ENCODE results near the gene CRYM. TPM values are rescaled to one million over a fixed set of nuclear protein-coding genes. Genes with fewer than 3 reads are reported as not detected.

CRYM gene
- total RNA-seq, 1 experiment from 2014 or later, result 4.9 TPM

- ChIA-PET POLR2A (no interaction called here), CTCF (no interaction called here), RAD21 (ENCODE audit: low non-redundant PET in 1 of 2, low total read pairs in 2 of 2, uncharacterized antibody in 2 of 2, unreplicated experiment in 2 of 2) (no interaction called here)
- H3K9me3 ChIP-seq (ENCODE audit: control insufficient read depth in 1 of 2, insufficient read depth in 1 of 2, low read depth in 1 of 2, low read length in 2 of 2), result no peaks in the 10 kb centered on the region
- no peaks in the 10 kb centered on the region for H3K27me3 ChIP-seq (ENCODE audit: insufficient read depth, low read length)
- no peak overlapping the region for H3K4me2 ChIP-seq (ENCODE audit: low read length)
- no peaks in the 10 kb centered on the region for H3K79me2 ChIP-seq (ENCODE audit: insufficient read depth, low read length)
- BruUV-seq (replicated peaks), result no TSS peak
- ATAC-seq (no peak), DNase-seq (ENCODE audit: low read depth, low spot score) (no peak)
- H2AFZ ChIP-seq (ENCODE audit: low read depth, low read length, poor library complexity, severe bottlenecking), result no peak overlapping the region
- no peak overlapping the region for H3K9ac ChIP-seq (ENCODE audit: low read length)
- H3K4me3 ChIP-seq (replicated peaks in 1 of 2; ENCODE audit: low read depth in 1 of 2, low read length in 2 of 2), result no peak overlapping the region
- H3K27ac ChIP-seq (ENCODE audit: low read depth, low read length), result no peak overlapping the region
- no peaks in the 10 kb centered on the region for H4K20me1 ChIP-seq (ENCODE audit: insufficient read depth)
- TF ChIP-seq CTCF (IDR thresholded peaks at IDR 0.05 in 2 of 3, conservative IDR thresholded peaks at IDR 0.05 in 1 of 3; ENCODE audit: borderline replicate concordance in 1 of 3, insufficient read depth in 1 of 3, low read depth in 2 of 3, low read length in 2 of 3), result no peak
- TF ChIP-seq CEBPB (IDR thresholded peaks at IDR 0.05; ENCODE audit: low read depth), result no peak
- no peak for TF ChIP-seq TCF7L2 (IDR thresholded peaks at IDR 0.05; ENCODE audit: borderline replicate concordance, extremely low read depth, insufficient read depth, insufficient read length)
- no peak for TF ChIP-seq ELF1 (IDR thresholded peaks at IDR 0.05; ENCODE audit: borderline replicate concordance, low read depth)
- no peak for TF ChIP-seq EGR1 (IDR thresholded peaks at IDR 0.05; ENCODE audit: low read depth)
- no peak for TF ChIP-seq REST (IDR thresholded peaks at IDR 0.05; ENCODE audit: low read depth)
- no peak for TF ChIP-seq YY1 (IDR thresholded peaks at IDR 0.05; ENCODE audit: extremely low read depth, insufficient replicate concordance, low read depth, low read length)
- TF ChIP-seq POLR2A (IDR thresholded peaks at IDR 0.05; ENCODE audit: borderline replicate concordance, extremely low read depth, insufficient read depth, insufficient read length), result no peak
- H3K4me1 ChIP-seq (ENCODE audit: control insufficient read depth in 1 of 2, insufficient read depth in 2 of 2, low read length in 2 of 2), result peaks cover 10 to 13% of the 10 kb centered on the region in 2 experiments
- H3K9me2 ChIP-seq (ENCODE audit: insufficient read depth), result no peaks in the 10 kb centered on the region
- H3K36me3 ChIP-seq (ENCODE audit: control insufficient read depth in 1 of 2, insufficient read depth in 2 of 2, low read length in 2 of 2), result no peaks in the 10 kb centered on the region
- intact Hi-C loops (cut with micrococcal nuclease), result no loop called here
Observed at GRCh38 chr16:21265104-21265837, 12.8 kb downstream of the CRYM start.
